HCT116 (cell line): ENCODE results near the gene SAMD4A. TPM values are rescaled to one million over a fixed set of nuclear protein-coding genes. Genes with fewer than 3 reads are reported as not detected.

Experiments
- ATAC-seq: fragments of 200-7000 bp; cut with Tn5 transposase; 2 replicates; pipeline ENCODE4 v1.9.1; 2020; ENCODE audit warnings: mild to moderate bottlenecking, moderate library complexity
- BruUV-seq: library from RNA; stranded (reverse); fragments of 400-500 nt; replicated peaks from 2 replicates; lab custom pipeline; 2021; lab: Mats Ljungman, UMichigan
- CTCF ChIA-PET: fragments of 300-600 bp; sonication (Branson Sonifier 250); formaldehyde crosslinking; loops from one replicate; lab custom pipeline; 2021; ENCODE audit warnings: antibody characterized with exemption; lab: Charles Lee
- POLR2A ChIA-PET: fragments of 300-600, 350-600 bp; sonication (Branson Sonifier 250); formaldehyde crosslinking; loops from one replicate; lab custom pipeline; 2021; ENCODE audit warnings: antibody characterized with exemption; lab: Charles Lee
- RAD21 ChIA-PET, 2 experiments: fragments of 300-600 bp; sonication (Branson Sonifier 250); formaldehyde crosslinking; loops; one replicate each; lab custom pipeline; 2023; ENCODE audit warnings: low total read pairs in 2 of 2; ENCODE audit not compliant: uncharacterized antibody in 2 of 2, unreplicated experiment in 2 of 2, low non-redundant PET in 1 of 2; lab: Charles Lee
- DNase-seq: peaks from one replicate; pipeline ENCODE4 v3.0.0-alpha.2; 2010; ENCODE audit warnings: low read depth, low spot score
- H2AFZ ChIP-seq: fragments of 200-600 bp; shearing (Covaris generic), sonication (generic); 2 replicates; pipeline ENCODE4 v1.6.1; 2017; ENCODE audit warnings: low read depth, mixed run types, mixed read lengths, antibody characterized with exemption, low read length; ENCODE audit not compliant: poor library complexity, severe bottlenecking
- H3K27ac ChIP-seq: 2 replicates; pipeline ENCODE4 v1.5.1; 2012; ENCODE audit warnings: low read depth, low read length
- H3K27me3 ChIP-seq: fragments of 200-600 bp; sonication (generic); 2 replicates; pipeline ENCODE4 v1.6.1; 2016; ENCODE audit warnings: mixed run types, low read length, mixed read lengths; ENCODE audit not compliant: insufficient read depth
- H3K36me3 ChIP-seq, 2 experiments: fragments of 200-500 bp in 1 of 2; fragments of 200-600 bp in 1 of 2; sonication (Bioruptor generic) in 1 of 2; sonication (generic) in 1 of 2; 2 replicates each; pipeline versions ENCODE4 v1.5.1 to v1.6.1; 2014 to 2016; ENCODE audit warnings: low read length in 2 of 2, inconsistent platforms in 1 of 2, mixed read lengths in 1 of 2, mixed run types in 1 of 2; ENCODE audit not compliant: insufficient read depth in 2 of 2, control insufficient read depth in 1 of 2
- H3K4me1 ChIP-seq, 2 experiments: fragments of 200-600 bp in 1 of 2; sonication (generic) in 1 of 2; 2 replicates each; pipeline versions ENCODE4 v1.5.1 to v1.6.1; 2012 to 2017; ENCODE audit warnings: low read length in 2 of 2, inconsistent platforms in 1 of 2, mild to moderate bottlenecking in 1 of 2, mixed read lengths in 1 of 2, mixed run types in 1 of 2, moderate library complexity in 1 of 2; ENCODE audit not compliant: insufficient read depth in 2 of 2, control insufficient read depth in 1 of 2
- H3K4me2 ChIP-seq: fragments of 200-600 bp; sonication (generic); 2 replicates; pipeline ENCODE4 v1.6.1; 2017; ENCODE audit warnings: mixed run types, low read length, mixed read lengths
- H3K4me3 ChIP-seq, 2 experiments: fragments of 200-600 bp in 1 of 2; sonication (generic) in 1 of 2; replicated peaks in 1 of 2; 2 replicates each; pipeline ENCODE4 v1.5.1; 2011 to 2016; ENCODE audit warnings: low read length in 2 of 2, control low read depth in 1 of 2, low read depth in 1 of 2, mild to moderate bottlenecking in 1 of 2, mixed read lengths in 1 of 2, mixed run types in 1 of 2
- H3K79me2 ChIP-seq: fragments of 200-600 bp; sonication (generic); 2 replicates; pipeline ENCODE4 v1.6.1; 2017; ENCODE audit warnings: mild to moderate bottlenecking, mixed run types, low read length, moderate library complexity, mixed read lengths; ENCODE audit not compliant: insufficient read depth
- H3K9ac ChIP-seq: fragments of 200-600 bp; sonication (generic); 2 replicates; pipeline ENCODE4 v1.6.1; 2016; ENCODE audit warnings: low read length, mixed read lengths
- H3K9me2 ChIP-seq: fragments of 200-600 bp; sonication (generic), shearing (Covaris generic); 2 replicates; pipeline ENCODE4 v1.6.1; 2017; ENCODE audit warnings: mixed run types, mild to moderate bottlenecking, moderate library complexity; ENCODE audit not compliant: insufficient read depth
- H3K9me3 ChIP-seq, 2 experiments: fragments of 200-500 bp in 1 of 2; fragments of 200-600 bp in 1 of 2; sonication (Bioruptor generic) in 1 of 2; sonication (generic) in 1 of 2; 2 replicates each; pipeline ENCODE4 v1.6.1; 2014 to 2017; ENCODE audit warnings: low read length in 2 of 2, mixed read lengths in 2 of 2, inconsistent platforms in 1 of 2, low read depth in 1 of 2, mild to moderate bottlenecking in 1 of 2, mixed run types in 1 of 2, moderate library complexity in 1 of 2; ENCODE audit not compliant: control insufficient read depth in 1 of 2, insufficient read depth in 1 of 2
- H4K20me1 ChIP-seq: fragments of 200-600 bp; sonication (generic), shearing (Covaris generic); 2 replicates; pipeline ENCODE4 v1.6.1; 2017; ENCODE audit warnings: mixed run types, mild to moderate bottlenecking, moderate library complexity; ENCODE audit not compliant: insufficient read depth
- CBX3 ChIP-seq: IDR thresholded peaks from 2 replicates; pipeline ENCODE4 v1.6.1; 2012; ENCODE audit warnings: low read depth
- CEBPB ChIP-seq: IDR thresholded peaks from 2 replicates; pipeline ENCODE4 v1.6.1; 2012; ENCODE audit warnings: low read depth
- CTCF ChIP-seq, 3 experiments: fragments of 200-600 bp in 1 of 3; sonication (generic) in 1 of 3; IDR thresholded peaks in 2 of 3; conservative IDR thresholded peaks in 1 of 3; 2 replicates each; pipeline ENCODE4 v1.5.1; 2012 to 2017; ENCODE audit warnings: low read depth in 2 of 3, low read length in 2 of 3, antibody characterized with exemption in 1 of 3, borderline replicate concordance in 1 of 3, control low read depth in 1 of 3, mild to moderate bottlenecking in 1 of 3, mixed read lengths in 1 of 3, mixed run types in 1 of 3, moderate library complexity in 1 of 3; ENCODE audit not compliant: insufficient read depth in 1 of 3
- ELF1 ChIP-seq: IDR thresholded peaks from 2 replicates; pipeline ENCODE4 v1.6.1; 2012; ENCODE audit warnings: low read depth, borderline replicate concordance
- EZH2phosphoT487 ChIP-seq: fragments of 200-600 bp; IDR thresholded peaks from 2 replicates; pipeline ENCODE4 v1.6.1; 2018; ENCODE audit warnings: antibody characterized with exemption, borderline replicate concordance
- POLR2AphosphoS5 ChIP-seq: IDR thresholded peaks from 2 replicates; pipeline ENCODE4 v1.6.1; 2011; ENCODE audit warnings: mild to moderate bottlenecking, low read depth, low read length, moderate library complexity
- RAD21 ChIP-seq: IDR thresholded peaks from 2 replicates; pipeline ENCODE4 v1.6.1; 2012; ENCODE audit warnings: low read depth, mild to moderate bottlenecking
- REST ChIP-seq: IDR thresholded peaks from 2 replicates; pipeline ENCODE4 v1.6.1; 2012; ENCODE audit warnings: low read depth
- SRF ChIP-seq: IDR thresholded peaks from 2 replicates; pipeline ENCODE4 v1.6.1; 2012; ENCODE audit warnings: low read depth
- TCF7L2 ChIP-seq: IDR thresholded peaks from 2 replicates; pipeline ENCODE4 v1.7.0; 2011; ENCODE audit warnings: borderline replicate concordance, inconsistent platforms; ENCODE audit not compliant: insufficient read depth, insufficient read length; ENCODE audit errors: extremely low read depth
- YY1 ChIP-seq: IDR thresholded peaks from 2 replicates; pipeline ENCODE4 v1.6.1; 2011; ENCODE audit warnings: low read length, low read depth, moderate library complexity, mild to moderate bottlenecking; ENCODE audit not compliant: insufficient replicate concordance; ENCODE audit errors: extremely low read depth
- ZFX ChIP-seq: fragments of 450-650 bp; IDR thresholded peaks from 2 replicates; pipeline ENCODE4 v1.6.1; 2017
- ZNF274 ChIP-seq: fragments of 200-500 bp; sonication (Bioruptor generic); IDR thresholded peaks from 2 replicates; pipeline ENCODE4 v1.6.1; 2014; ENCODE audit warnings: mild to moderate bottlenecking, low read depth, low read length, inconsistent platforms
- intact Hi-C: fragments of 100-400 bp; cut with micrococcal nuclease; formaldehyde crosslinking; loops from 2 replicates; pipeline ENCODE4 v1.10.0; 2022
- total RNA-seq: library from RNA; stranded (reverse); gene quantifications from one replicate; pipeline ENCODE4 v1.2.1, GENCODE V29; 2021; ENCODE audit not compliant: unreplicated experiment
- TF ChIP-seq, protein P1 (sequence below): IDR thresholded peaks from 2 replicates; pipeline ENCODE4 v1.6.1; 2012
- TF ChIP-seq, protein P2 (sequence below): IDR thresholded peaks from 2 replicates; pipeline ENCODE4 v1.6.1; 2012

Gene SAMD4A
- total RNA-seq, 1 experiment from 2014 or later: 9.0 TPM

DNA sequence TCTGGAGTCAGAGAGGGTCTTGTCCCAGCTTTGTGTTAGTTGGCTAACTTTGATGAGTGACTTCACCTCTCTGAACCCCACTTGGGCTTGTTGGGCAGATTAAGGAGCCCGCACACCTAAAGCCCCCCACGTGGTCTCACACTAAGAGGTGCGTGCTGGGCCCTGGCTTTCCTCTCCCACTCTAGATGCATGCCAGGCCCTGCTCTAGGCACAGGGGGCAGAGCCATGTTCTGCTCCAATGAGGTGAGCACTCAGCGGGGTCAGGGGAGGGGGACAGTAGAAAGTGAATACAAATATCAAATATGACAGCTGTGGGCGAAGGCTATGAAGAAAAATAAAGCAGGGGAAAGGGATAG is 216.7 kb downstream of the SAMD4A start:
- Histone ChIP-seq H4K20me1 (no peaks in the 10 kb centered on the region), H3K79me2 (no peaks in the 10 kb centered on the region), H3K36me3 (no peaks in the 10 kb centered on the region), H3K27me3 (no peaks in the 10 kb centered on the region), H3K4me1 (no peaks in the 10 kb centered on the region), H3K9me3 (no peaks in the 10 kb centered on the region), H3K9ac (no peak overlapping the region), H2AFZ (no peak overlapping the region), H3K4me3 (no peak overlapping the region), H3K27ac (no peak overlapping the region), H3K9me2 (no peaks in the 10 kb centered on the region), H3K4me2 (no peak overlapping the region)
- BruUV-seq: no TSS peak
- CTCF ChIA-PET: interaction anchor here (2.4 kb wide), 1 partner anchor 10 kb away, joined by 9 read pairs; no protein-coding TSS in a partner anchor
- ATAC-seq (no peak), DNase-seq (no peak)
- POLR2A ChIA-PET: no interaction called here
- TF ChIP-seq ZNF274 (no peak), CEBPB (no peak), RAD21 (no peak), EZH2phosphoT487 (no peak), SRF (no peak), YY1 (no peak), CBX3 (no peak)
- RAD21 ChIA-PET: no interaction called here
- intact Hi-C loops: no loop called here

- no peak for DNase-seq
- no peak for ATAC-seq
- intact Hi-C loops: no loop called here
- no peaks in the 10 kb centered on the region for H3K27me3 ChIP-seq
- no peak overlapping the region for H3K4me3 ChIP-seq
- H3K9me2 ChIP-seq: no peaks in the 10 kb centered on the region
- no TSS peak for BruUV-seq
- ChIA-PET CTCF (interaction anchor here (1.7 kb wide), 1 partner anchor 10 kb away, joined by 6 read pairs; no protein-coding TSS in a partner anchor), RAD21 (no interaction called here), POLR2A (no interaction called here)
- no peaks in the 10 kb centered on the region for H3K4me1 ChIP-seq
- no peaks in the 10 kb centered on the region for H3K79me2 ChIP-seq
- no peaks in the 10 kb centered on the region for H3K36me3 ChIP-seq
- H3K27ac ChIP-seq: no peak overlapping the region
- no peak overlapping the region for H2AFZ ChIP-seq
- no peaks in the 10 kb centered on the region for H4K20me1 ChIP-seq
- no peak overlapping the region for H3K4me2 ChIP-seq
- no peaks in the 10 kb centered on the region for H3K9me3 ChIP-seq
- no peak overlapping the region for H3K9ac ChIP-seq
- TF ChIP-seq TCF7L2: no peak
- TF ChIP-seq RAD21: no peak
- TF ChIP-seq REST: no peak
- TF ChIP-seq ZNF274: no peak
- TF ChIP-seq ZFX: no peak
- TF ChIP-seq ELF1: no peak
- no peak for TF ChIP-seq POLR2AphosphoS5
- no peak for TF ChIP-seq YY1
- TF ChIP-seq, protein P1, sequence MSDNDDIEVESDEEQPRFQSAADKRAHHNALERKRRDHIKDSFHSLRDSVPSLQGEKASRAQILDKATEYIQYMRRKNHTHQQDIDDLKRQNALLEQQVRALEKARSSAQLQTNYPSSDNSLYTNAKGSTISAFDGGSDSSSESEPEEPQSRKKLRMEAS: no peak
- TF ChIP-seq CTCF (IDR thresholded peaks at IDR 0.05 in 2 of 3, conservative IDR thresholded peaks at IDR 0.05 in 1 of 3; ENCODE audit: borderline replicate concordance in 1 of 3, insufficient read depth in 1 of 3, low read depth in 2 of 3, low read length in 2 of 3): no peak
- TF ChIP-seq, protein P2, sequence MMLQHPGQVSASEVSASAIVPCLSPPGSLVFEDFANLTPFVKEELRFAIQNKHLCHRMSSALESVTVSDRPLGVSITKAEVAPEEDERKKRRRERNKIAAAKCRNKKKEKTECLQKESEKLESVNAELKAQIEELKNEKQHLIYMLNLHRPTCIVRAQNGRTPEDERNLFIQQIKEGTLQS: no peak
- TF ChIP-seq SRF: no peak
Observed at GRCh38 chr14:54784060-54784459, 217.1 kb downstream of the SAMD4A start.
